Parathyroid adenoma (tissue), 2 donors: ENCODE data around the gene METTL1.

ENCODE experiments used
- H2AFZ ChIP-seq: fragments of 300-600 bp; sonication (generic); one replicate; pipeline ENCODE4 v1.7.0; 2017; ENCODE audit warnings: antibody characterized with exemption, mild to moderate bottlenecking
- H3K27ac ChIP-seq: fragments of 300-600 bp; sonication (generic); one replicate; pipeline ENCODE4 v1.7.0; 2017
- H3K27me3 ChIP-seq: fragments of 300-600 bp; sonication (generic); one replicate; pipeline ENCODE4 v1.7.0; 2017; ENCODE audit warnings: low read length; ENCODE audit not compliant: control insufficient read depth, insufficient read depth
- H3K36me3 ChIP-seq: fragments of 300-600 bp; sonication (generic); one replicate; pipeline ENCODE4 v1.7.0; 2017; ENCODE audit warnings: low read length; ENCODE audit not compliant: control insufficient read depth, insufficient read depth
- H3K4me1 ChIP-seq: fragments of 300-600 bp; sonication (generic); one replicate; pipeline ENCODE4 v1.7.0; 2017; ENCODE audit warnings: control low read depth
- H3K4me2 ChIP-seq: fragments of 300-600 bp; sonication (generic); one replicate; pipeline ENCODE4 v1.7.0; 2017; ENCODE audit warnings: low read length
- H3K4me3 ChIP-seq: fragments of 300-600 bp; sonication (generic); one replicate; pipeline ENCODE4 v1.7.0; 2017; ENCODE audit warnings: low read depth, low read length
- H3K79me2 ChIP-seq: fragments of 300-600 bp; sonication (generic); one replicate; pipeline ENCODE4 v1.7.0; 2017; ENCODE audit warnings: control low read depth
- H3K9ac ChIP-seq: fragments of 300-600 bp; sonication (generic); one replicate; pipeline ENCODE4 v1.7.0; 2017; ENCODE audit warnings: mild to moderate bottlenecking
- H3K9me3 ChIP-seq: fragments of 300-600 bp; sonication (generic); one replicate; pipeline ENCODE4 v1.7.0; 2017; ENCODE audit warnings: low read length; ENCODE audit not compliant: control insufficient read depth
- TF ChIP-seq, protein P1 (sequence below): fragments of 300-600 bp; sonication (generic); IDR thresholded peaks from one replicate; pipeline ENCODE4 v1.7.0; 2017; ENCODE audit warnings: antibody characterized with exemption, mild to moderate bottlenecking
- donor health status: primary hyperparathyroidism.

The METTL1 gene

DNA sequence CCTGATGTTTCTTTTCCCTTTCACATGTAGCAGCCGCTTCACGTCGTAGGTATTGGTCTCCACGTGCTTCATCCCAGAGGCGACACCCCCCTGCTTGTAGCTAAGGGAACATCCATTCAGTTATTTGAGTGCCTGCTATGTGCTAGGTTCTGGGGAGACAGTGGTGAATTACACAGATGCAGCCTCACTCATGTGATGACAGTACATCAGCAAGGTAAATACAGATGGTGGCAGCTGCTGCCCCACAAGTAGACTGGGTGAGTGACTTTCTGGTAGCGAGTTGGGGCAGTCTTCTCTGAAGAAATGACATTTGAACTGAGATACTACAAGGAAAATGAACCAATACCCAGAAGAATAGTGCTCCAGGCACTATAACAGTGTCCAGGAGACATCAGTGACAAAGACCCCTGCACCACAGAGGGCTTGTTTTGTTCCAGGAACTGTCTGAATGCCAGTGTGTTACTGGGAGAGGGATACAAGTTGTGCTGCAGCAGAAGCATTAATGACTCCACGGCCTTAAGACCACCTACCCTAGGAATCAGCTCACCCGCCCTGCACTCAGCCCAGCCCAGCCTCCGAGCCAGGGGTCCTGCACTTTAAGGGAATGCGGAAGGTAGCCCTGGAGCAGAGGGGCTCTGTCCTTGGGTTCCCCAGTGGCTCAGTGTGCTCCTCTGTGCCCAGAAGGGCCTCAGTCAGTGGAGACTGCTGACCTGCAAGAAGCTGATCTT lies 39.3 kb upstream of the METTL1 start:
- H2AFZ ChIP-seq: no peak overlapping the region
- H3K36me3 ChIP-seq: no peaks in the 10 kb centered on the region
- no peaks in the 10 kb centered on the region for H3K9me3 ChIP-seq
- H3K4me2 ChIP-seq: no peak overlapping the region
- peaks cover 13% of the 10 kb centered on the region for H3K4me1 ChIP-seq
- no peak overlapping the region for H3K4me3 ChIP-seq
- no peak overlapping the region for H3K9ac ChIP-seq
- H3K27ac ChIP-seq: no peak overlapping the region
- peaks cover 13% of the 10 kb centered on the region for H3K79me2 ChIP-seq
- no peaks in the 10 kb centered on the region for H3K27me3 ChIP-seq
- TF ChIP-seq, protein P1, sequence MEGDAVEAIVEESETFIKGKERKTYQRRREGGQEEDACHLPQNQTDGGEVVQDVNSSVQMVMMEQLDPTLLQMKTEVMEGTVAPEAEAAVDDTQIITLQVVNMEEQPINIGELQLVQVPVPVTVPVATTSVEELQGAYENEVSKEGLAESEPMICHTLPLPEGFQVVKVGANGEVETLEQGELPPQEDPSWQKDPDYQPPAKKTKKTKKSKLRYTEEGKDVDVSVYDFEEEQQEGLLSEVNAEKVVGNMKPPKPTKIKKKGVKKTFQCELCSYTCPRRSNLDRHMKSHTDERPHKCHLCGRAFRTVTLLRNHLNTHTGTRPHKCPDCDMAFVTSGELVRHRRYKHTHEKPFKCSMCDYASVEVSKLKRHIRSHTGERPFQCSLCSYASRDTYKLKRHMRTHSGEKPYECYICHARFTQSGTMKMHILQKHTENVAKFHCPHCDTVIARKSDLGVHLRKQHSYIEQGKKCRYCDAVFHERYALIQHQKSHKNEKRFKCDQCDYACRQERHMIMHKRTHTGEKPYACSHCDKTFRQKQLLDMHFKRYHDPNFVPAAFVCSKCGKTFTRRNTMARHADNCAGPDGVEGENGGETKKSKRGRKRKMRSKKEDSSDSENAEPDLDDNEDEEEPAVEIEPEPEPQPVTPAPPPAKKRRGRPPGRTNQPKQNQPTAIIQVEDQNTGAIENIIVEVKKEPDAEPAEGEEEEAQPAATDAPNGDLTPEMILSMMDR: no peak

DNA sequence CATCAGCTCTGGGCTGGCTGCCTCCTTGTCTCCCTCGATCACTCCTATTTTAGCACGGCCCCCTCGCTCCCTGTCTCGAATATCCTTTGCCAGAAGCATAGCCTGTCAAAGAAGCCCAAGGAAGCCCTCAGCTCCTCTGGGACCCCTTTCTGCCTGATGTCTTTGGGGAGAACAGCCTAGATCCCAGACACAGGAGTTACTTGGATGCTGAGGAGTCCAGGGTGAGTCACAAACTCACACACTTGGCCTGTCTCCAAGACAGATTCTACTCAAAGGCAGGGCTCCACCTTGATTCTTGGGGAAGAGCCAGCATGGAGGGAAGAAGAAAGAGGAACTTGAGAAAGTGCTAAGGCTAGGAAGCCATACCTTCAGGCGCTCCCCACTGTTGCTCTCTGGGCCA lies 38.5 kb upstream of the METTL1 start:
- no peak overlapping the region for H3K4me2 ChIP-seq
- H3K9ac ChIP-seq: no peak overlapping the region
- no peak overlapping the region for H3K4me3 ChIP-seq
- H3K27ac ChIP-seq: no peak overlapping the region
- peaks cover 7% of the 10 kb centered on the region for H3K4me1 ChIP-seq
- H3K27me3 ChIP-seq: no peaks in the 10 kb centered on the region
- TF ChIP-seq, protein P1: no peak
- H3K79me2 ChIP-seq: peaks cover 11% of the 10 kb centered on the region
- H2AFZ ChIP-seq: no peak overlapping the region
- H3K36me3 ChIP-seq: no peaks in the 10 kb centered on the region
- no peaks in the 10 kb centered on the region for H3K9me3 ChIP-seq

DNA sequence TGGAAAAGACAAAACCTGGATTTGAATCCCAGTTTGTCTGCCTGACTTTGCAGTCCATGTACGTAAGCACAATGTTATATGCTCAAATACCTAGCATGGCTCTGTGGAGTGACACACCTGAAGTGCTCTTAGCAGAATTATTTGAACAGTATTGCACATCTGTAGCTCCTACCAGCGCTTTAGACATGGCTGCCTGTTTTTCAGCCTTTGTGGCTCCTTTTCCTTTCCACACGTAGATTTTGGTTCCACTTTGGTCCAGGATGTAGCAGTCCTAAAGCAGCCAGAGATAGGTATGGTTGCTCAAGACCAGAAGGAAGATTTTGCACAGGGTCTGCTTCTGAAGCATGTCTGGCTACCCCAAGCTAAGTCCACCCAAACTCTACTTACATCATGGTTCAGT lies 37.5 kb upstream of the METTL1 start:
- H3K36me3 ChIP-seq: no peaks in the 10 kb centered on the region
- no peak overlapping the region for H3K4me2 ChIP-seq

DNA sequence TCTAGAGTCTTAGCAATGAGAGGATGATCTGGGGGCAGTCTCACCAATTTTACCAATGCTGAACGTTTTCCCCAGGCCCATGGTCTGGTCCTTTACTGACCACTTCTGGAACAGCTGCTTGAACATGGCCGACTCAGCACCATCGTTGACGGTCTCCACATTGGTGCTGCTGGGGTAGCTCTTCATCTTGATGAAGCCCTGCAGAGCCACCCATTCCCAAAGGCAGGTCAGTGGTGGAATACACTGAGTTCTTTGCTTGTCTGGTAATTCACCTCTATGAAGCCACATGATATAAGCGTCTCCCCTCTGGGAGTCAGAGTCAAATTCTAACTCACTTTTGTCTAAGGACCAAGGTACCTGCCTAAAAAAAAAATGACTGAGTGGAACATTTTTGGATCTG lies 36.4 kb upstream of the METTL1 start:
- H3K4me3 ChIP-seq: no peak overlapping the region
- H2AFZ ChIP-seq: no peak overlapping the region
- TF ChIP-seq, protein P1: no peak
- H3K36me3 ChIP-seq: no peaks in the 10 kb centered on the region
- H3K79me2 ChIP-seq: peaks cover 8% of the 10 kb centered on the region
- H3K4me2 ChIP-seq: no peak overlapping the region
- peaks cover 7% of the 10 kb centered on the region for H3K4me1 ChIP-seq
- H3K27ac ChIP-seq: no peak overlapping the region
- H3K9ac ChIP-seq: no peak overlapping the region
- no peaks in the 10 kb centered on the region for H3K9me3 ChIP-seq
- no peaks in the 10 kb centered on the region for H3K27me3 ChIP-seq

More for the DNA sequence above, 37.5 kb upstream of the METTL1 start:
- Histone ChIP-seq H3K4me3 (no peak overlapping the region), H3K27me3 (no peaks in the 10 kb centered on the region), H3K9me3 (no peaks in the 10 kb centered on the region), H3K79me2 (peaks cover 11% of the 10 kb centered on the region), H3K27ac (no peak overlapping the region), H3K9ac (no peak overlapping the region), H2AFZ (no peak overlapping the region), H3K4me1 (peaks cover 7% of the 10 kb centered on the region)
- TF ChIP-seq, protein P1: no peak

DNA sequence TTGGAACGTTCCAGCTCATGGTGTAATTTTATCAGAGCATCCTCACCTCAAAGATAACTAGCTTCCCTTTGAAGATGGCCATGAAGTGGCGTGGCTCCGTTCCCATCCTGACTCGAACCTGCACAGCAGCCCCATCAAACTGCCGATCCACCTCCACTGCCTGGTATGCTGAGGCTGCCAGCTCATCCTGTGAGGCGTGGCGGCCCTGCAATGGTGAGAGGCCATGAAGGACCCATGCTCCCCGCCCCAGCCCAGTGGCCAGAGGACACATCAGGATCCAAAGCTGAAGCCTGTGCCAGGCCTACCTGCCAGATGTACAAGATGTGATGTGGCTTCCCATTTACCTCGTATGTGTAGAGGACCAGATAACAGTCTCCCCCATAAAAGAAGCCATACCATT lies 35.4 kb upstream of the METTL1 start:
- Histone ChIP-seq H3K9me3 (no peaks in the 10 kb centered on the region), H2AFZ (no peak overlapping the region), H3K4me3 (no peak overlapping the region), H3K9ac (no peak overlapping the region), H3K36me3 (no peaks in the 10 kb centered on the region), H3K27me3 (no peaks in the 10 kb centered on the region), H3K4me1 (no peaks in the 10 kb centered on the region), H3K79me2 (peaks cover 8% of the 10 kb centered on the region), H3K4me2 (no peak overlapping the region), H3K27ac (no peak overlapping the region)
- TF ChIP-seq, protein P1: no peak
